IPS-18c (cell line): ENCODE results near the gene MAP3K7CL.

Source experiments
- H3K4me3 ChIP-seq: 2 replicates; pipeline ENCODE4 v1.7.0; 2013; ENCODE audit warnings: low read depth, mild to moderate bottlenecking, low read length, moderate library complexity; ENCODE audit not compliant: insufficient read depth
- H3K9me3 ChIP-seq: one replicate; pipeline ENCODE4 v1.6.1; 2013; ENCODE audit warnings: mild to moderate bottlenecking, low read length, moderate library complexity; ENCODE audit not compliant: control insufficient read depth, insufficient read depth

Gene MAP3K7CL

DNA sequence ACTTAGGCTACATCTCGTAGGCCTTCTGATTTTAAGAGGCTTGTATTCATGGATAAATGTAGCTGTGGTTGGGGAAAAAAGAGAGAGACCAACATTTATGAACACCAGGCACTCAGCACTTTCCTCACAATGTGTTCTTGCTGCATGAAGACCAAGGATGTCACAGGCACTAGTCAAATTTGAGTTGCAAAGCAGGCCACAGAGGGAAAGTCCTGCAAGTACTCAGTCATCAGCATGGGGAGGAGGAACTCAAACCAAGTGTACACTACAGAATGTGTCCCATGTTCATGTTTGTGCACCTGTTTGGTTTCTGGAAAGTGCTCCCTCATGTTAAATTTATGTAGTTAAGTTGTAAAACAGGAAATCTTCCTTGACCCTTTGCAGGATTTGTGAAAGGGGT, 8.7 kb upstream of the MAP3K7CL start:
- no peaks in the 10 kb centered on the region for H3K9me3 ChIP-seq
- H3K4me3 ChIP-seq: no peak overlapping the region

DNA sequence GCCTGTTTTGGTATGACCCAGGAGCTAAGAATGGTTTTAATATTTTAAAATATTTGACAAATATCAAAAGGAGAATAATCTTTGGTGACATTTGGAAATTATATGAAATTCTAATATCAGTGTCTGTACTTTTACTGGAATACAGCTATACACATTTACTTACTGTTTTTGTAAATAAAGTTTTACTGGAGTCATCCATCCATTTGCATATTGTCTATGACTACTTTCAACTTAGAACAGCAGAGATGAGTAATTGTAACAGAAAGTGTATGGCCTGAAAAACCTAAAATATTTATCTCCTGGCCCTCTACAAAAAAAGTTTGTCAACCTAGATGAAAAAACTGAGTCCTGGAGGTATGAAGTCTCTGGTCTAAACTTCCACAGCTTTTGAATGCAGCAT, 5.8 kb upstream of the MAP3K7CL start:
- no peak overlapping the region for H3K4me3 ChIP-seq
- H3K9me3 ChIP-seq: no peaks in the 10 kb centered on the region

DNA sequence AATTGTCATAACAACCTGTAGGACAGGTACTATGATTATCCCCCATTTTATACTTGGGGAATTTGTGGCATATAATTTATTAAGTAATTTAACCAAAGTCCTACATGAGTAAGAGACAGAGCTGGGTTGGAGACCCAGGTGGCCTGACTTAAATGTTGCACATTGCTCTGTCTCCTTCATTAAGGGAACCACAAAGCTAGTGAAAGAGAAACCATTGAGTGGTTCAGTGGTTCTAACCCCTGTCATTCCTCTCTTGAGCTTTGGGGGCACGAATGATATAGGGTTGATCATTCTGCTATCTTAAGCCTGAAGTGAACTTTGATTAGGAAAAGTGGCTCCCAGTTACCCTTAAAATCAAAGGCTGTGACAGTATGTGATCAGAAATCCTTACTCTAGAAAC, 5.3 kb upstream of the MAP3K7CL start:
- no peaks in the 10 kb centered on the region for H3K9me3 ChIP-seq
- no peak overlapping the region for H3K4me3 ChIP-seq

DNA sequence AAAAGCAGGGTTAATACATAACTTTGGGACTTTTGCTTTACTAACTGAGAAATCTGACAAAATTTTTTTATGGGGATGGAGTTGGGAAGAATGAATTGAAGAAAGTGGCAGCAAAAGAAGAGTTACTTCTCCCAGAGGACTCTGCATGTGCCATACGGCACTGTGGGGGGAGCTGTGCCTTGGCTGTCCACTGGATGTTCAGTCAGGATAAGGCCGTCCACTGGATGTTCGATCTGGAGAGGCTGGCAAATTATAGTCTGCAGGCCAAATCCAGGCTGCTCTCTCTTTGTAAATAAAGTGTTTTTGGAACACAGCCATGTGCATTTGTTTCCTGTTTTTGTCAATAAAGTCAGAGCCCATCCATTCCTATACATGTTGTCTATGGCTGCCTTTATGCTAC, 4.5 kb upstream of the MAP3K7CL start:
- Histone ChIP-seq H3K4me3 (no peak overlapping the region), H3K9me3 (no peaks in the 10 kb centered on the region)

DNA sequence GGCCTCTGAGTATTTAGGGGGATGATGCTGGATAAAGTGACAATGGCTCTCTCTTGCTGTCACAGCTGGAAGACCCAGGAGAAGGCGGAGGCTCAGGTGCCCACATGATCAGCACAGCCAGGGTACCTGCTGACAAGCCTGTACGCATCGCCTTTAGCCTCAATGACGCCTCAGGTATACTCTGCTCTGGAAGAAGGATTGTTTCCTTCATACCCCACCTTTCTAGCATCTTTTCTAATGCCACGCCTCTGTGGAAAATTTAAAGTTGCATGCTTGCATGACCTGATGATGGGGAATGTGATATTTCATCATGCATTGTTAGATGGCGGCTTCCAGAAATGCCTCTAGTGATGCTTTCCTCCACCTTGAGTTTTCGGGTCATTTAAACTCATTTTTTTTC, 2.8 kb downstream of the MAP3K7CL start:
- Histone ChIP-seq H3K9me3 (no peaks in the 10 kb centered on the region), H3K4me3 (no peak overlapping the region)

DNA sequence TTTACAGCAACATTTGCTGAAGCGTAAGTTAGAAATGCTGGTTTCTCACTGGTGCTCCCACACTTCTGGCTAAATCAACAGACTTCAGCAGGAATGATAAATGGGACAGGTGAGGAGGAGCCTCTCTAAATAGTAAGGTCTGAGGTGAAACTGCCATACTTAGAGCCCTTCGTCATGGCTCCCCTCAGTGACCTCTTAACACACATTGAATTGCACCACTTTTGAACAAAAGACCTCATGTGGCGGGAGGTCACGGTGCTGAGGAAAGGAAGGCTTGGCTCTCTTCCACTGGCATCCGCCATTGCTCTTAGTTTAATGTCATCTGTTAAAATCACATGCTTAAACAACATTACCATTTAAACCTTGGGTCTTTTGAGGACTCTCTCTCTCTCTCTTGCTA, 3.4 kb downstream of the MAP3K7CL start:
- Histone ChIP-seq H3K4me3 (no peak overlapping the region), H3K9me3 (no peaks in the 10 kb centered on the region)

DNA sequence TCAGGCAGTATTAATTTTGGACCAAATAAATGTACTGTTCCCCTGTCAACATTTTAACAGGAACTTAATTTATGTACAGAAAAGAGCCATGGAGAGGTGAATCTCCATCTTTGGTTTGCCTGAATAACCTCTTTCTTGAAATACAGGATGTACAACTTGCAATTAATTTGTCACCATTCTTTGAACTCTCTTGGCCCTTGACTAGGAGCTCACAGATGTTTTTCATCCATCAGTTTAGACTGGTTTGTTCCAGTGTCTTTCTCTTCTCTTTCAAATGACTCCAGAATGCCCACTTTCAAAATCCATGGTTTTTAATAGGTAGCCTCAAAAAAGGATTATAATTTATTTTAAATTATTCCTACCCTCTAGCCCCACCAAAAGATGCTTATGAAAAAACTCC, 5.0 kb downstream of the MAP3K7CL start:
- H3K4me3 ChIP-seq: no peak overlapping the region
- no peaks in the 10 kb centered on the region for H3K9me3 ChIP-seq

DNA sequence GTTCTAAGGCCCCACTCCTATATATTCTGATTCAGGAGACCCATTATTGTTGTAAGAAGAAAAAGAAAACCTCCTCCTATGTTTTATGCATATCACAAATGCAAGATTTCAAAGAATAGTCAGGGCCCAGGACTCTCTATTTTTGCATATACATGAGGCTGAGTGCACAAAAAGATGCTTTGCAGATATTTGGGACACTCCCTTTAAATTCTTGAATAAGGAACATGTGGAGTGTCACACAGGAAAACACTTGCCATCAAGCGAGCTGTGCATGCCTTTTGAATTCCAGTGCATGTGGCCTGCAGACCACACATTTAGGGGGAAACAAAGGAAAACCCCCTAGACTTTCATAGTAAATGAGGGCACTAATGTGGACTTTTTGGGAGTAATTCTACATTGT, 5.6 kb downstream of the MAP3K7CL start:
- H3K9me3 ChIP-seq: no peaks in the 10 kb centered on the region
- no peak overlapping the region for H3K4me3 ChIP-seq

DNA sequence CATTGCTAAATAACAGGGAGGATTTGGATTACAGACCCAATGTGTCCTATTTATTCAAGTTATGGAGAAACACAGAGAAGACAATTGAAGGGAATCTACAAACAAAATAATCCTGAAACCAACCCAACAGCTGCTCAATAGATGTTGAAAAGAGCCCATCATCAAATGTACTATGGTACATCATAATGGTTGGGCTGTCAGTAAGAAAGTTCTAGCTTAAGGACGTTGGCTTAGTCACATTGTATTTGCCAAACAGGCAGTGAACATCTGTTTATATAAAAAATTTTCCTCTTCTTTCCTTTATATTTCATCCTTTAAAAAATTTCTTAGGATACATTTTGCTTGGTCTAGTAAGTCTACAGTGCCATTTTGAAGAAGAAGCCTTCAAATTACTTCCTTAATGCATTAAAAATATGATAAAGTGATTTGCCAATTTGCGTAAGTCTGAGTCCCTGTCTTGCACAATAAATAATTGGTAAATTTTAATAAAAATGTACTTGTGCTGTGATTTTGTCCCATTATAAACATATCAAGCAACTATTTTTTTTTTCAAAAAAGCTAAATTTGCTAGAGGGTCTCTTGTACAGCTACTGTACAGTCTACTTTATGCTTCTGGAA, 14.4 kb downstream of the MAP3K7CL start:
- no peak overlapping the region for H3K4me3 ChIP-seq
- H3K9me3 ChIP-seq: no peaks in the 10 kb centered on the region

DNA sequence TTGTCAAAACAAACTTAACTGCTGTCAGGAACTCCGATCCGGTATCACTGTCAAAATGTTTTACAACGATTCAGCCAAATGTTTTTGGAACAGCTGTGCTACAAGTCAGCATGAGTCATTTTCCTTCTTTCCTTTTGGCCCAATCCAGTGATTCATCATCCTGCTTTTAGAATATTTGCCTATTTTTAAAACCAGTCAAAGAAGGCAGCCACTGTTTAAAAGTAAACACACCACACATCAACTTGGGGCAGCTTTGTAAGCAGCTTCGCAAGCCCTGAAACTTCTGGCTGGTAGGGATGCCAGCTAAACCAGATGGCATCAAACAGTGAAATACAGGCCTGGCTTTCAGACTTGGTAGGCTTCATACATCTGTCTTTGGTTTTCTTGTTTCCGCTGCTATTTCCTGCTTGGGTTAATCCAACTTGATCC, 14.9 kb downstream of the MAP3K7CL start:
- no peaks in the 10 kb centered on the region for H3K9me3 ChIP-seq
- no peak overlapping the region for H3K4me3 ChIP-seq

DNA sequence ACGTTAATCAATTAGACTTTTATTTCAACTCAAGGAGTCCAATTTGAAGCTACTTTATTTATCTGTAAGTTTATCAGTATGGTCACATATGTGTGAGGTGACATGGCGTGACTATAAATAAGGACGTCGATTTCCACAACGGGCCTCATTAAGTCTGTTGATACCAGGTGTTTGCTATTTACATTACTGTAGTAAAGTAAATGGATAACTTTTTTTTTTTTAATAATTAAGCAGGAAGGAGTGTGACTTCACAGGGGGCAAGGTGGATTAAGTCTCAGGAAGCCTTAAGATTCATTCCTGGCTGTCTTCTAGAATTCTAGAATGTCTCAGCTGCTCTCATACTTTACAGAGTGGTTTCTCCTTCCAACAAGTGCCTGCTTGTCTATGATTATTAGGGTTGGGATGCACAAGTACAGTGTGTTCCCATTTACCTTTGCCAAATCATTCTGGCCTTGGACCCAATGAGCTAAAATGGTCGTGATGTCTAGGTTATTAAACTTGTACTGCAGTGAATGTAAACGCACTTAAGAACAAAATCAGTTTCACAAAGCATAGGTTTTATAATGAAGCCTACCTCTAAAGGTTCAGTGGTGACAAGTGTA, 15.5 kb downstream of the MAP3K7CL start:
- Histone ChIP-seq H3K4me3 (no peak overlapping the region), H3K9me3 (no peaks in the 10 kb centered on the region)

DNA sequence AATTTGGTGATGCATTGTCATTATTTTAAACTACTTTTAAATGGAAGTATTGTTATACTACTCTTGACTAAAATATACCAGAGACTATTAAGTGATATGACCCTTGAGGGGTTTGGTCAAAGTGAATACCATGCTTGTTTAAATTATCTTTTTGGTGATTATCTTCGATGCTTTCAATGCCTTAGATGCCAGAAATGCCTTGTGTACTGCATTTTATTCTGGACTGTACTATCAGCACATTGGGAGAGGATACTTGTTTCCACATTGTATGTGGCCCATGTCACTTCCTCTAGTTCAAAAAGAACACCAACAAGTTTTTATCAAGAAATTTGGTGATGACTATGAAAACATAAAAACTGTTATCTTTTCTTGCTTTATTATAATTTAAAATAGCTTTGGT, 16.3 kb downstream of the MAP3K7CL start:
- Histone ChIP-seq H3K4me3 (no peak overlapping the region), H3K9me3 (no peaks in the 10 kb centered on the region)

DNA sequence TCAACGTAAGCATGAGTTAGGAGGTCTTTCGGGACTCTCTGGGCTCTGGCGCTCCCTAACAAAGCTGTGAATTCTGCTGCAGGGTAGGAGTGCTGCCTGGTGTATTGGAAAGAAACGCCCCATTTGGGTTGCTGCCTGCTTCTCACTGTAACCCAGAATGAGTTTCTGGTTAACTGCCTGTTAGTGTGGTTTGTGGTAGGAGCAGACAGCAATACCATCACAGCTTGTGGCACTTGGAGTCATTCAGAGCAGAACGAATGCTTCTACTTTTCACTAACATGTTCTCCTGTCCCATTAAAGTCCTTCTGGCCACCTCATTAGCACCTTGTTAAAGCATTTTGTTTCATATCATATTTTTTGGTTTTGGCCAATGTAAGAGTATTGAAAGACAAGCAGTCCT, 18.1 kb downstream of the MAP3K7CL start:
- Histone ChIP-seq H3K4me3 (no peak overlapping the region), H3K9me3 (no peaks in the 10 kb centered on the region)

DNA sequence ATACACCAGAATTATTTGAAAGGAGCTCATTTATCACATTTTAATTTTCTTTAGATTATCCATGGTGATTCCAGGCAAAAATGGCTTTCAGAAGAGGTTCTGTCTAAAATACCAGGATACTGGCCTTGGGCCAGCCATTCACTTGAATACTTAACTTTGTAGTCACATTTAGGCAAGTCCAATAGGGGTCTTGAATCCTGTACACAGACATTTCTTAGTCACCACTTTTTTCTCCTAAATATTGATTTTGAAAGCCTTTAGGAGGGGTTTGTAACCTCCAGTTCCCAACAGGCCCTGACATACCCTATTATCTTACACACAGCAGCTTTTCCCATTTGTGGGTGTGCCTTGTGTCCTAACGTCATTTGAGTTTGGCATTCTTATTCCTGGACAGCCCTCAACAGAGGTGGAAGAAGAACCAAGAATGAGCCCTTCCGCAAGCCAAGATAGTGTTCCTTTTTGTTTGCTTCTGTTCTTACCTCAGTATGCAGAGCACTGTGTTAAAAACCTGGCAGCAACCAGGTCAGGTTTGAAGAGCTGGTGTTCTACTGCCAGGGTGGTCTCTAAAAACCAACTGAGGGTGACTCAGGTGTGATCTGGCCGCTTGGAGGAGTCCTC, 19.5 kb downstream of the MAP3K7CL start:
- Histone ChIP-seq H3K4me3 (no peak overlapping the region), H3K9me3 (no peaks in the 10 kb centered on the region)

DNA sequence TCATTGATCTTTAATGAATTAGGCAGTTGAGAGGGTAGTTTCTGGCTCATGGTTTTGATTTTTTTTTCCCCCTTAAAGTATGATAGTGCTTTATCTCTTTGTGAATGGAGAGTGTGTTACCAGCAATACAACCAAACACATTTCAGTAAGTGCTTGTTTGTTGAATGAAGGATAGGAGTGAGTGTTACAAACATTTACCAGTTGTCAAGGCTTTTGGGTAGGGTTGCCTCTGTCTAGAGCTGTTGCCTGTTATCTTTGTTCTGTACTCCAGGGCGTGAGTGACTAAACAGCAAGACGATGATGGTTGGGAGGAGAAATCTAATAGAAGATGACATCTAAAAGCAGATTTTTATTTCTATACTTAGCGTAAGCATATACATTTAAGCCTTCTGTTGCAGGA, 21.5 kb downstream of the MAP3K7CL start:
- H3K9me3 ChIP-seq: no peaks in the 10 kb centered on the region
- H3K4me3 ChIP-seq: no peak overlapping the region

DNA sequence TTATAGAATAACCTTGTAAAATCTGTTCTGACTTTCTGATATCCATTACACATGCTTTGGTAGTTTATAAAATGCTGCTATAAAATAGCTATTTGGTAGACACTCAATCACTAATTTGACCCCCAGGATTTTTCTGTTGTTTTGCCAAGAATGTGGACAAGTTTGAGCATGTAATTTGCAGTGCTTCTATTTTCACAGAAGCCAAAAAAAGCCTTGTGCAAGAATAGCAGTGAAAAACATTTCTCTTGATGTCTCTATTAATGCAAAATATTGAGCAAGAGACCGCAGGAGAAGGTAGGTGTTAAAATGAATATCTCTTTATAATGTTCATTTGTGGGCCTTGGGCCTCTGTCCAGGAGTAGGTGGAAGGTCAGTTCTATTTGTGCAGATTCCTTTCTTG, 22.5 kb downstream of the MAP3K7CL start:
- H3K4me3 ChIP-seq: no peak overlapping the region
- no peaks in the 10 kb centered on the region for H3K9me3 ChIP-seq

DNA sequence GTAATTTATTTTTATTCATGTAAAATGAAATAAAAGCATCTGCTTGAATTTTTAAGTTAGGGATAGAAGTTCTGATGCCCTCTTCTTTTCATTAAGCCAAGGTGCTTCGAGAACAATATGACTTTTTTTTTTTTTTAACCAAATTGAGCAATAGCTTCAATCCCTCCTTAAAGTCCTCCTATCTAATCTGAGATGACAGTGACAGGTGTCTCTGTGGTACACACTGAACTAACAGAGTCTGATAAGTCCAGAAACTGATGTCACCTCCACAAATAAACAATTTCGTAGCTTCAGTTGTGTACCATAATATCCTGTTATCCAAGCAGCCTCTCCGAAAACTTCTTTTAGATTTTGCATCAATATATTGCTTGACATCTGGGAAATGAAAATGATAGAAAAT, 23.8 kb downstream of the MAP3K7CL start:
- Histone ChIP-seq H3K9me3 (no peaks in the 10 kb centered on the region), H3K4me3 (no peak overlapping the region)

DNA sequence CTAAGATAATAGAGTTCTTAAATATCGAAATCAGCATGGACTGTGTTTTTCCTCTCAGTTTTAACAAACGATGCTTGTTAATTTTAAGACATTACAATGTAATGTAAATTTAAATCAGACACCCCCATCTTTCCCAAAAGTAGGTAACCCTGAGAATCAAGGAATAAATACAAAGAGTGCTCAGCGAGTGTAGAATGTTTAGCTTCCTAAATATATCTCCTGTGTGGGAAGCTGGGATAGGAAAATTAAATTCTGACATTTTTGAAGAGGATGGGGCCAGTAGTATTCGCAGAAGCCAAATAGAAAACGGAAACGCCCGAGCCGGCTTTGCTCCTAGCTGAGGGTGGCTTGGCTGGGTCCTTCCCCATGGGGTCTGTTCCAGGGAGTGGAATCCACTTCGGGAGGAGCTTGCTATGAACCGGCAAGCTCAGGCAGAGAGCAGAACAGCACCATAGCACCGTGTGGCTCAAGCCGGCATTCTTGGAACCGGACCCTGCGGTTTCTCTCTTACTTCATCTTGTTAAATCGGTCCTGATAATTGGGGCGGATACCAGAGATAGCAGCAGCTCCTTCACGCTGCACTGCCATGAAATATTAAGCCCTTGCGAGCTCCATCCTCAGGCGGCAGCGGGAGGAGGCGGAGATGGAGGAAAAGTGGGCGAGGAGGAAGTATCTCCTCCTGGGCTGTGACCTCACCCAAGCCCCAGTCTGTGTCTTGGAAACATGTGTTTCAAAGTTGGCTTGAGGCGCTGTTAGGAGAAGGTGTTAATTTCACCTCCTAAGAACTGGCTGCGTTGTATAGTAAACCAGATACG, 24.9 kb downstream of the MAP3K7CL start:
- Histone ChIP-seq H3K9me3 (no peaks in the 10 kb centered on the region), H3K4me3 (peak overlapping the region; percentile 17; the same call in 1 of the 2 replicates)
